ENCODE data around the gene DPP7.
"Not testable (repeated sequence)": the region's sequence is repeated elsewhere in the genome, so short reads cannot be mapped to it uniquely, and the experiment has no call there.

DPP7 gene

GRCh38 chr9:137147793-137148160, 33.2 kb upstream of the DPP7 start:
- DNase-seq (ENCODE audit: low read depth), result no peak

DNA sequence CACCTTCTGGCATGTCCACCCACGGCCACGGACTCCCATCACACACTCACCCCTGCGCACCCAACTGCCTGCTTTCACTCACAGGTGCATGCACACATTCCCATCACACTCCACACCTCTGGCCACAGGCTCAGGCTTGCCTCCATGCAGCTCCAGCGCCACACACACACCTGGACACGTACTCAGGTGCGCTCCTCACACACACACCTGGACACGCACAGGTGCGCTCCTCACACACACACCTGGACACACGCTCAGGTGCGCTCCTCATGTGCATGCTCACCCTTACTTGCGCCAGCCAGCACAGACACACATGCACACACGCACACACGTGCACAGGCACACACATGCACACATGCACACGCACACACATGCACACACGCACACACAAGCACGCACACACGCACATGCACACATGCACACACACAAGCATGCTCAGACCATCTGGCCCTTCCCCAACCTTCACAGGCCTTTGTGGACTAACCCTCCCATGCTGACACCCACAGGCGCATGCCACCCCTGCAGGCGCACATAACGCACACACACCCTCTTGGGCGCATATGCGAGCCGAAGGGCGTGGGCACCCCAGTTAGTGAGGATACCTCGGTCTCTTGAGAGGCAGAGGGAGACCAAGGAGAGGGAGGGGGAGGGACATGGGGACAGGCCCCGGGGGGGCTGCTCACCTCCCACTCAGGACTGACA, 32.7 kb upstream of the DPP7 start:
- no peak for DNase-seq (ENCODE audit: low read depth)

- DNase-seq (ENCODE audit: low read depth), result no peak
Measured at GRCh38 chr9:137146527-137146918, 32.0 kb upstream of the DPP7 start.

GRCh38 chr9:137145731-137146526, 31.4 kb upstream of the DPP7 start:
- no peak for DNase-seq (ENCODE audit: low read depth)

- DNase-seq (ENCODE audit: low read depth), result no peak
Measured at GRCh38 chr9:137143459-137143858, 28.9 kb upstream of the DPP7 start.

DNA sequence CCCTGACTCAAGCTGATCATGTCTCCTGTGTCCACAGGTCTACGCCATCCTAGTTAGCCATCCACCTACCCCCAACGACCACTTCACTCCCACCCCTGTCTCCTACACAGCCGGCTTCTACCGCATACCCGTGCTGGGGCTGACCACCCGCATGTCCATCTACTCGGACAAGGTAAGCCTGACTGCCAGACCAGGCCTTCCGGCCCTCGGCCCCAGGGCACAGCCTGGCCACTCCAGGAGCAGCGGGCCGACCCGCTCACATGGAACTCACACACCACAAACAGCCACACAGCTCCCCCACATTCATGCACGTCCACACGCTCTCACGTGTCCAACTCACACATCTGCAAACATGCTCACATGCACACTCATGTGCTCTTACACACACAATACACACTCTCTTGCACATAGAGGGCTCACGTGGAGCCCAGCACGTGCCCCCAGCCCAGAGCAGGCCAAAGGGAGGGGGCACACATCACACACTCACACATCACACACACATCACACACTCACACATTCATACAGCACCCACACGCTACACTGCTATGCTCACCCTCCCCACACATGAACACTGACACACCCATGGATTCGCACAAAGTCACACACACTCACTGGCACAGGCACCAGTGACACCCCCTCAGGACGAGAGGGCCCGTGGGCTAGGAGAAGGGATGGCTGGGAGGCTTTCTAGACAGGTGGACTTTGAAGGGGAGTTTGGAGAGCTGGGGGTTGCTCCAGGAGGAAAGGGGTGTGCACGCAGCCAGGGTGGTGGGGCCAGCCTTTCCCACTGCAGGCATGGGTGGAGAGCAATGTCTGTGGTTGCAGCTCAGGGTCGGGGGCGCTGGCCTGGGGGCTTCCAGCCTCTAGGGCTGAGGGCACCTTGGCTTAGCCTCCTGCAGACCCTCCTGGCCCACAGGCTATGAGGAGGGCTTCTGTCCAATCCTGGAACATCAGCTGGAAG, 27.7 kb upstream of the DPP7 start:
- DNase-seq (ENCODE audit: low read depth), result no peak

GRCh38 chr9:137141050-137141810, 26.7 kb upstream of the DPP7 start:
- DNase-seq (ENCODE audit: low read depth), result no peak

DNA sequence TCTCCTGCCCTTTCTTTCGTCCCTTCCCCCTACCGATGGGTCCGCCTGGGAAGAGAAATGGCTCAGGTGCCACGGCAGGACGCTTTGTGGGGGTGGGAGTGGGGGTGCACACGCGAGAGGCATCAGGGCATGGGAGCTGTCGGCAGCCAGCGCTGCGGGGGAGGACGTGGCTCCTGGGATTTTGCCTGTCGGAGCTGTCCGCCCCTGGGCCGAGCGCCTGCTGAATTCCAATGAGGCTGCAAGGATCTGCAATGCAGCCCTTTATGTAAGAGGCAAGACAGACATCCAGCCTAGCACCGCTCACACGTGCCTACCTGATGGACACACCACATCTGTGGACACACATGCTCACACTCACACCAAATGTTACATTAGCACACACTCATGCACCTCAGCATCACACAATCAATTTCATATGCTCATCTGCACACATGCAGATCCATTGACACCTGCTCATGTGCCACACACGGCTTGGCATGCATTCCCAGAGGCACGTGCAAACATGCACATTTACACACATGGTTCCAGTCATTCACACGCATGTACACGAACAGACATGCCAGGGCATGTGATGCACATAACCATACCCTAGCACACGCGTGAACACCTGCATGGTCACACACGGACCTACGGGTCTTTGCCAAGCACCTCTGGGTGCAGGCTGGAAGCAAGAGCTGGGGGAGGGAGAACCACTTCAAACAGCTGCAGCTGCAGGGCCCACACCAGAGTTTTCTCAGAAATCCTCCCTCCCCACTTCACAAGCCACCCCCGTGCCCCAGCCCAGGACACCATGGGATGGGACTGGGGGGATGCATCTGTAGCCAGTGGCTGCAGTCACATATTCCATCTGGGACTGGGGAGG, 25.8 kb upstream of the DPP7 start:
- DNase-seq (ENCODE audit: low read depth), result no peak

DNA sequence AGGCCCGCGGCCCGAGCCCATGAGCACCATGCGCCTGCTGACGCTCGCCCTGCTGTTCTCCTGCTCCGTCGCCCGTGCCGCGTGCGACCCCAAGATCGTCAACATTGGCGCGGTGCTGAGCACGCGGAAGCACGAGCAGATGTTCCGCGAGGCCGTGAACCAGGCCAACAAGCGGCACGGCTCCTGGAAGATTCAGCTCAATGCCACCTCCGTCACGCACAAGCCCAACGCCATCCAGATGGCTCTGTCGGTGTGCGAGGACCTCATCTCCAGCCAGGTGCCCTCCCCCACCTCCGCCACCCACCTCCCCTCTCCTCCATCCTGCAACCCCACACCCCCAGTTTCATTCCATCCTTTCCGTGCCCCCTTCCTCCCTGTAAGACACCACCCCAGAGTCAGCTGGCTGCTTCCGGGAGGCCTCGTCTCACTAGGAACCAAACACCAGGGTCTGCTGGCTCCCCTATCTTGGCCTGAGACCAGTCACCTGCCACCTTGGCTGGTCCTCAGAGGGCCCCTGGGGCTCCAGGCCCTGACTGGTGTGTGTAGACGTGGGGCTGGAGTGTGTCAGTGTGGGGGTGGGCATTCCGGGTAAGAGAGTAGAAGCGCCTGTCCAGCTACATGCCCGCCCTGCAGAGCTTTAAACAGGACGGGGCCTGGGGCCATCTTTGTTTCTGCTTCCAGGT, 25.1 kb upstream of the DPP7 start:
- no peak for DNase-seq (ENCODE audit: low read depth)

DNA sequence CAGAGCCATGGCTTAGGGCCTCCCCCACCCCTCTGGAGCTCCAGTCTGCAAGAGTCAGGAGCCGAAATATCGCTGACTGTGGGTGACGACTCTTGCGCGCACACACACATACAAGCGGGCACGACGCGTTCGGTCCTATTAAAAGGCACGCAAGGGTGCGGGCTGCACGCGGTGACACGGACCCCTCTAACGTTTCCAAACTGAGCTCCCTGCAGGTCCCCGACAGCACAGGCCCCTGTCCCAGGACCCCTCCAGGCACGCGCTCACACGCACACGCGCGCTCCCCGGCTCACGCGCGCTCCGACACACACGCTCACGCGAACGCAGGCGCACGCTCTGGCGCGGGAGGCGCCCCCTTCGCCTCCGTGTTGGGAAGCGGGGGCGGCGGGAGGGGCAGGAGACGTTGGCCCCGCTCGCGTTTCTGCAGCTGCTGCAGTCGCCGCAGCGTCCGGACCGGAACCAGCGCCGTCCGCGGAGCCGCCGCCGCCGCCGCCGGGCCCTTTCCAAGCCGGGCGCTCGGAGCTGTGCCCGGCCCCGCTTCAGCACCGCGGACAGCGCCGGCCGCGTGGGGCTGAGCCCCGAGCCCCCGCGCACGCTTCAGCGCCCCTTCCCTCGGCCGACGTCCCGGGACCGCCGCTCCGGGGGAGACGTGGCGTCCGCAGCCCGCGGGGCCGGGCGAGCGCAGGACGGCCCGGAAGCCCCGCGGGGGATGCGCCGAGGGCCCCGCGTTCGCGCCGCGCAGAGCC, 24.4 kb upstream of the DPP7 start, which contains the start of gene GRIN1:
Gene GRIN1, plus strand, starts transcription at position 433 of the 746 bp plus-strand sequence. CDS start 333 bp downstream, outside the sequence.
- no peak for DNase-seq (ENCODE audit: low read depth)

DNA sequence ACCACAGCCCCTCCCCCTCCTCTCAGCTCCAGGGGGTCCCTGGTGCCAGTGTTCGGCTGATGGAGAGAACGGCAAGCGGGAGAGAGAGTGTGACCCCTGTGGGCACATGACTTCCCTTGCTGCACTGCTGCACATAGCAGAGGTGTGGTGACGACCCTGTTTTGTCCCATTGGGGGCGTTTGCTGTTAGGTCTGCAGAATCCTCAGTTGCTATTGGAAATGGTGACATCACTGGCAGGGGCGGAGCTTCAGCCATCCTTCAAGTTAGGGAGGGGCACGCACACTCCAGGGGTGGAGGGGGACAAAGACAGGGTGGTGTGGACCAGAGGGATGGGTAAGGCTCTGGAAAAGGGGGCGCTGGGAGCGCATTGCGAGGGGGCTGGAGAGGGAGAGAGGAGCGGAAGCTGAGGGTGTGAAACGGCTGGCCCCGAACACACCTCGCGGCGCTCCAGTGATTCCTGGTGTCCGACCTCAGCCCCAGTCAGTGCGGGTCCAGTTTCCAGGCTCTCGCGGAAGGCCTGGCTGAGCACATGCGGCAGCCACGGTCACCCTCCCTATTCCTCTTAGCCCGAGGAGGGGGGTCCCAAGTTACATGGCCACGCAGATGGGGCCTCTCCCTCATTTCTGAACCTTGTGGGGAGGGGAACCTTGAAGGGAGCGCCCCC, 23.7 kb upstream of the DPP7 start:
- DNase-seq (ENCODE audit: low read depth), result no peak

- no peak for DNase-seq (ENCODE audit: low read depth)
Measured at GRCh38 chr9:137136881-137137607, 22.5 kb upstream of the DPP7 start.

- no peak for DNase-seq (ENCODE audit: low read depth)
Measured at GRCh38 chr9:137136261-137136880, 21.8 kb upstream of the DPP7 start.

DNA sequence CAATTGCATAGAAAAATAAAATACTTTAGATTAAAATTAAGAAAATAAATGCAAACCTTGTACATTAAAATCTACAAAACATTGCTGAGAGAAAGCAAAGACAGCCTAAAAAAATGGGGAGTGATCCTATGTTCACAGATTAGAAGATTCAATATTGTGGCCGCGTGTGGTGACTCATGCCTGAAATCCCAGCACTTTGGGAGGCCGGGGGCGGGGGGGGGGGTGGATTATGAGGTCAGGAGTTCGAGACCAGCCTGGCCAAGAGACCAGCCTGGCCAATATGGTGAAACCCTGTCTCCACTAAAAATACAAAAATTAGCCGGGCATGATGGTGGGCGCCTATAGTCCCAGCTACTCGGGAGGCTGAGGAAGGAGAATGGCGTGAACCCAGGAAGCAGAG, 20.6 kb upstream of the DPP7 start:
- not testable (repeated sequence) for DNase-seq (ENCODE audit: low read depth)

GRCh38 chr9:137134191-137134590, 19.7 kb upstream of the DPP7 start:
- DNase-seq (ENCODE audit: low read depth), result no peak

DNA sequence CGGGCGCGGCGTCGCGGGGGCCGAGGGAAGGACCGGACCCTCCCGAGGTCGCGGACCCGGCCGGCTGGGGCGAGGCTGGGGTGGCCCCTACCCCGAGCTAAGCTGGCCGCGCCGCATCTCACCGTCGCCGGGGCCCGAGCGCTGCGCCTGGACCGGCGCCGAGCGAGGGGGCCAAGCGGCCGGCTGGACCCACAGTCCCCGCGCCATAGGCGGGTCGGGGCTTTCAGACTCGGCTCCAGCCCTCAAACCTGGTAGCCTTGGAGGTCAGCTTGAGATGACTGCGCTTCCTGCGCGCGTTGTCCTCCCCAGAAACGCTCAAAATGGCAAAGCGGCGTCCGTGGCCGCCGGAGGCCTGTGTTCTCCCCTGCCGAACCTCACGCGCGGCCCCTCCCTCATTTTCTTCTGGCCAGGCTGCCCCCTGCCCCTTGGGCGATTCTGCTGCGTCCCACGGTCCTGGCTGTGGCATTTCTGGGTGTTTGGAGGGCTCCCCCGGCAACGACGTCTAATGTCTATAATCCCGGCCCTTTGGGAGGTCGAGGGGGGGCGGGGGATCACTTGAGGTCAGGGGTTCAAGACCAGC, 15.7 kb upstream of the DPP7 start:
- no peak for DNase-seq (ENCODE audit: low read depth)
